ENCODE measurements around the gene OR1M1. TPM values are rescaled to one million over a fixed set of nuclear protein-coding genes. Genes with fewer than 3 reads are reported as not detected.
A peak's percentile ranks its signal among the peaks of the same experiment; 100 is the strongest.
"Not testable (repeated sequence)": the region's sequence is repeated elsewhere in the genome, so short reads cannot be mapped to it uniquely, and the experiment has no call there.

Gene OR1M1
- total and polyA plus RNA-seq, 2 experiments from 2014 or later = not detected

DNA sequence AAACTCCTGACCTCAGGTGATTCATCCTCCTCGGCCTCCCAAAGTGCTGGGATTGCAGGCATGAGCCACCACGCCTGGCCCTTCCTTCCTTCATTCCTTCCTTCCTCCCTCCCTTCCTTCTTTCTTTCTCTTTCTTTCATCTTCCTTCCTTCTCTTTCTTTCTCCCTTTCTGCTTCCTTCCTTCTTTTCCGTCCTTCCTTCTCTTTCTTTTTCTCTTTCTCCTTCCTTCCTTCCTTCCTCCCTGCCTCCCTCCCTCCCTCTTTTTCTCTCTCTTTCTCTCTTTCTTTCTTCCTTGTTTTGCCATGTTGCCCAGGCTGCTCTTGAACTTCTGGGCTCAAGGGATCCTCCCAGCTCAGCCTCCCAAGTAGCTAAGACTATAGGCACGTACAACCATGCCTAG lies 40.2 kb upstream of the OR1M1 start:
- no peak for DNase-seq (ENCODE audit: low spot score)
- TF ChIP-seq EZH2 (IDR thresholded peaks at IDR 0.05; ENCODE audit: borderline replicate concordance) (no peak), EZH2phosphoT487 (IDR thresholded peaks at IDR 0.05; ENCODE audit: low read depth, severe bottlenecking, unreplicated experiment) (no peak)
- no peaks in the 10 kb centered on the region for H3K9me2 ChIP-seq (replicated peaks; ENCODE audit: insufficient read depth)
- no peaks in the 10 kb centered on the region for H3K79me2 ChIP-seq
- H3K36me3 ChIP-seq (replicated peaks; ENCODE audit: insufficient read depth, low read depth) = no peaks in the 10 kb centered on the region
- no peaks in the 10 kb centered on the region for H4K20me1 ChIP-seq (ENCODE audit: insufficient read depth, poor library complexity, severe bottlenecking)
- WGBS (ENCODE audit: low lambda C conversion rate, missing lambda C conversion rate) = 93% methylated on average over 4 of the region's 4 CpGs
- H3K9me3 ChIP-seq (ENCODE audit: low read depth) = no peaks in the 10 kb centered on the region
- no peak overlapping the region for H2AFZ ChIP-seq
- no peaks in the 10 kb centered on the region for H3K27me3 ChIP-seq
- H3K4me1 ChIP-seq (ENCODE audit: insufficient read depth) = no peaks in the 10 kb centered on the region
- H3K4me3 ChIP-seq = no peak overlapping the region
- H3K27ac ChIP-seq = no peak overlapping the region
- no peak overlapping the region for H3K4me2 ChIP-seq

- no peaks in the 10 kb centered on the region for H3K79me2 ChIP-seq
- no peak for DNase-seq (ENCODE audit: low spot score)
- no peak overlapping the region for H3K27ac ChIP-seq
- H4K20me1 ChIP-seq (ENCODE audit: insufficient read depth, poor library complexity, severe bottlenecking) = no peaks in the 10 kb centered on the region
- H3K4me2 ChIP-seq = no peak overlapping the region
- H3K9me3 ChIP-seq (ENCODE audit: low read depth) = no peaks in the 10 kb centered on the region
- TF ChIP-seq CTCF (IDR thresholded peaks at IDR 0.05; ENCODE audit: poor library complexity) = no peak
- TF ChIP-seq EZH2 (IDR thresholded peaks at IDR 0.05; ENCODE audit: borderline replicate concordance) = no peak
- no peak for TF ChIP-seq EZH2phosphoT487 (IDR thresholded peaks at IDR 0.05; ENCODE audit: low read depth, severe bottlenecking, unreplicated experiment)
- H3K9me2 ChIP-seq (replicated peaks; ENCODE audit: insufficient read depth) = no peaks in the 10 kb centered on the region
- H3K4me3 ChIP-seq = no peak overlapping the region
- WGBS (ENCODE audit: low lambda C conversion rate, missing lambda C conversion rate) = 81% methylated on average over 4 of the region's 4 CpGs
- no peak overlapping the region for H2AFZ ChIP-seq
- no peaks in the 10 kb centered on the region for H3K4me1 ChIP-seq (ENCODE audit: insufficient read depth)
- no peaks in the 10 kb centered on the region for H3K36me3 ChIP-seq (replicated peaks; ENCODE audit: insufficient read depth, low read depth)
- no peaks in the 10 kb centered on the region for H3K27me3 ChIP-seq
Measured at GRCh38 chr19:9052894-9053293, 34.0 kb upstream of the OR1M1 start.

- H3K27ac ChIP-seq = peak overlapping the region; percentile 73
- not testable (repeated sequence) for H3K9me3 ChIP-seq (ENCODE audit: low read depth); H3K4me1 ChIP-seq (ENCODE audit: insufficient read depth); H3K79me2 ChIP-seq; DNase-seq (ENCODE audit: low spot score); H3K4me2 ChIP-seq; H2AFZ ChIP-seq; H3K9me2 ChIP-seq (replicated peaks; ENCODE audit: insufficient read depth); H3K4me3 ChIP-seq; H4K20me1 ChIP-seq (ENCODE audit: insufficient read depth, poor library complexity, severe bottlenecking); H3K36me3 ChIP-seq (replicated peaks; ENCODE audit: insufficient read depth, low read depth); H3K27me3 ChIP-seq
- 93% methylated on average over 6 of the region's 6 CpGs for WGBS (ENCODE audit: low lambda C conversion rate, missing lambda C conversion rate)
Measured at GRCh38 chr19:9053674-9054073, 33.2 kb upstream of the OR1M1 start.

- Histone ChIP-seq H3K4me2 (no peak overlapping the region), H3K4me1 (ENCODE audit: insufficient read depth) (no peaks in the 10 kb centered on the region), H3K9me3 (ENCODE audit: low read depth) (no peaks in the 10 kb centered on the region), H3K79me2 (no peaks in the 10 kb centered on the region), H3K4me3 (no peak overlapping the region), H3K27me3 (no peaks in the 10 kb centered on the region), H4K20me1 (ENCODE audit: insufficient read depth, poor library complexity, severe bottlenecking) (no peaks in the 10 kb centered on the region), H3K27ac (peak overlapping the region; percentile 73), H3K36me3 (replicated peaks; ENCODE audit: insufficient read depth, low read depth) (no peaks in the 10 kb centered on the region), H3K9me2 (replicated peaks; ENCODE audit: insufficient read depth) (no peaks in the 10 kb centered on the region), H2AFZ (no peak overlapping the region)
- TF ChIP-seq EZH2 (IDR thresholded peaks at IDR 0.05; ENCODE audit: borderline replicate concordance) = no peak
- TF ChIP-seq EZH2phosphoT487 (IDR thresholded peaks at IDR 0.05; ENCODE audit: low read depth, severe bottlenecking, unreplicated experiment) = no peak
- TF ChIP-seq CTCF (IDR thresholded peaks at IDR 0.05; ENCODE audit: poor library complexity) = no peak
- DNase-seq (ENCODE audit: low spot score) = no peak
- 78% methylated on average over 8 of the region's 8 CpGs for WGBS (ENCODE audit: low lambda C conversion rate, missing lambda C conversion rate)
Measured at GRCh38 chr19:9054207-9054606, 32.7 kb upstream of the OR1M1 start.
